HG03060 (cell line): ENCODE measurements around the gene LUZP1.

Source experiments
- ATAC-seq: cut with Tn5 transposase; IDR thresholded peaks from one replicate; pipeline ENCODE4 v1.9.1; 2021; ENCODE audit warnings: low read depth, moderate number of reproducible peaks; ENCODE audit not compliant: unreplicated experiment

The LUZP1 gene

DNA sequence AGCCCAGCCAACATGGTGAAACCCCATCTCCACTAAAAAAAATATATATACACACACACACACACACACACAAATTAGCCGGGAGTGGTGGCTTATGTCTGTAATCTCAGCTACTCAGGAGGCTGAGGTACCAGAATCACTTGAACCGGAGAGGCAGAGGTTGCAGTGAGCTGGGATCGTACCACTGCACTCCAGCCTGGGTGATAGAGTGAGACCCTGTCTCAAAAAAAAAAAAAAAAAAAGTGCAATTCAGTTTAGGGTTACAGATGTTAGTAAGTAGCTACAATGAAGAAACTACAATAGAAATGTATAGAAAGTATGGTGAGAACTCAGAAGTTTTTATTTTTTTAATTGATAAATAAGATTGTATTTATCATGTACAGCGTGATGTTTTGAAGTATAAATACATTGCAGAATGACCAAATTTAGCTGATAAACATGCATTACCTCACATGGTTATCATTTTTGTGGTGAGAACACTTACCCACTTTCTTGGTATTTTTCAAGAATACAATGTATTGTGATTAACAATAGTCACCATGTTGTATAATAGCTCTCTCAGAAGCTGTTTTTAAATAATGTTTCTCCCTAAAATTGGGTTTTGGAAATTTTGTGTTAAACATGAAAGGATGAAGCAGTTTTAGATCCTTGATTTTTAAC is 131.4 kb downstream of the LUZP1 start:
- no peak for ATAC-seq

GRCh38 chr1:23035823-23036452 is 132.7 kb downstream of the LUZP1 start:
- ATAC-seq = no peak
